Stimulated activated CD4-positive, alpha-beta T cell treated with anti-CD3 and anti-CD28 coated beads, TNF-alpha, amount 100 ng/mL, for 24 hours (primary cell): Measurements from ENCODE around the gene ADSL.

Source experiments
- DNase-seq, 3 experiments: peaks; one replicate each; pipeline ENCODE4 v3.0.0-alpha.2; 2020; ENCODE audit warnings: low read depth in 3 of 3

The ADSL gene

DNA sequence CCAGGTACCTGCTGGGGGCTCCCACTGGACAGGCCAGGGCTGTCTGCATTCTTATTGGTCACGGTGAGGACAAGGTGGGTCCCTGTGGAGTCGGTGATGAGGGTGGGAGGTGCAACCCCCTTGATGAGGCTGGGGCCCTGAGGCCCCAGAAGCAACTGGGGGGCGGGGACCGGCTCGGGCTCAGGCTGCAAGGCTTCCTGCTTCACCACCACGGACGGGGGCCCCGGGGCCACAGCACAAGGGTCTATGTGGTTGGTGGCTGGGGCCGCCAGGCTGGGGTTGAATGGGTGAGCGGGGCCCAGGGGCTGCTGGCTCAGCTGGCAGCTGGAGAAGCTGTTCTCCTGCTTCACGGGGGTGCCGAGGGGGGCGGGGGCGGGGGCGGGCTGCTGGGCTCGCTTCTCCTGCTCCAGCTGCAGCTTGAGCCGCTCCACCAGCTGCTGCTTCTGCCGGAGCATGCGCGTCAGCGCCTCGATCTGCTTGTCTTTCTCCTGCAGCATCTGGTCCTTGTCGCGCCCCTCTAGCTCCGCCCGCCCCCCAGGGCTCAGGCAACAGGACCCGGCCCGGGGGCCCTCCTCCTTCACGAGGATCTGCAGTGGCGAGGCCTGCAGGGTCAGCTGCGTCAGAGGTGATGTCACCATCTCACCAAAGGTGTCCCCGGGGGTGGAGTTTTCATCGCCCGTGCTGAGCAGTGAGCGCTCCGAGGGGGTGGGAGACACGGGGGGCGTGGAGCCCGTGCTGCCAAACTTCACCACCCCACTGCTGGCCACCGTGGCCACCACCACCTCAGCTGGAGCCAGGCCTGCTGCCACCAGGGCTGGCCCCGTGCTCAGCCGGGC lies 72.3 kb downstream of the ADSL start:
- no peak for DNase-seq

DNA sequence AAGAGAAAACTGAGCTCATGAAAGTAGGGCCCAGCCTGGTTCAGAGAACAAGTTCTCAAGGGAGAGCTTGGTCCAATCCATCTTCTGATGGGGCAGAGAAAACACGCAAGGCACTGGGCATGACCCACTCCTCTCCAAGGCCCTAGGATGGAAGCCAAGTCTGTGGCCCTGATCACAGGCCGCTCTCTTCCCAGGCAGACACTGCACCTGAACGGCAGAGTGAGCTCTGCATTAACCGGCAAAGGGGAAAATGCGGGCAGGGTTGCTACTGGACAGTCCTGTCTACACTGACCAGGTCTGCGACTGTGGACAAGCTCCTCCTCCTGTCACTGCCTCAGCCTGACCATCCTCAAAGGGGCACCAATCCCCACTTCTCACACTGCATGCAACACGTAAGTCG lies 73.4 kb downstream of the ADSL start:
- no peak for DNase-seq

DNA sequence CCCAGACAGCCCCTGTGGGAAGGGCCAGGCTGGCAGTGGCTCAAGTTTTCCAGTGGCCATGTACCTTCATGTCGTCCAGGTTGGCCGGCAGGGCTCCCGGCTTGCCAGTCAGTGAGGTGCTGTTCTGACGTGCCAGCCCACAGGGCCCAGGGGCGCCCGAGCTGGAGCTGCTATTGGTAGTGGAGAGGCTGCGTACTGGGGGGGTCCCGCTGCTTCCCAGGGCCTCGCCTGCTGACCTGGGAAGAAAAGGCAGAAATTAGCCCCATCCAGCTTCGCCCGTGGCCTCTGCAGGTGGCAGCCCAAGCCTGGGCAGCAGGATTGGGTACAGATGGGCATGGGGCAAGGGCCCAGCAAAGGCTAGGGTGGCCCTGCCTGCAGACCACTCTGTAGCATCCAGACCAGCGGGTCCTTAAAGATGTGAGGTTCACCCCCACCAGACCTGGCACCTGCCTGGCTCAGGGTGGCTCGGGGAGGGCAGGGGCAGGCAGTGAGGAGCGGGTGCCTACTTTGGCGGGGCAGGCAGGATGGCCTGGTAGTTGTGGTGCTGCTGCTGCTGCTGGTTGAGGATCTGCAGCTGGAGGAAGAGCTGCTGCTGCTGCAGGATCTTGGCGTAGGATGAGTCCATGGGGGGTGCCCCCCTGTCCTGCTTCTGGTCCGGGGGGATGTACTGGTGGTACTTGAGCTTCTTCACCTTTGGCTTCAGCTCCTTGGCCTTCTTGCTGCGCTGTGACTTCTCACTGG lies 74.2 kb downstream of the ADSL start:
- no peak for DNase-seq

DNA sequence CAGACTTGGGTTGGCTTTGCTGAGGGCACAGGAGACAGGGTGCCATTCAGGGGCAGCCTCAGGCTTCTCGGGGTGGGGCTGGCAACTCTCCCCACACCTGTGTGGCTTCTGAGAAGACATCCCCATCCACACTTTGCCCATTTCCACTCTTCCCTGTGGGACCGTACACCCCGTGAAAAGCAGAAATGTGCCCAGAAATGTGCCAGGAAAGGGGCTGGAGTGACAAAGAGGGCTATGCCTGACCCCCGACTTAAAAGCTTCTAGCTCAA lies 74.7 kb downstream of the ADSL start:
- DNase-seq: no peak

DNA sequence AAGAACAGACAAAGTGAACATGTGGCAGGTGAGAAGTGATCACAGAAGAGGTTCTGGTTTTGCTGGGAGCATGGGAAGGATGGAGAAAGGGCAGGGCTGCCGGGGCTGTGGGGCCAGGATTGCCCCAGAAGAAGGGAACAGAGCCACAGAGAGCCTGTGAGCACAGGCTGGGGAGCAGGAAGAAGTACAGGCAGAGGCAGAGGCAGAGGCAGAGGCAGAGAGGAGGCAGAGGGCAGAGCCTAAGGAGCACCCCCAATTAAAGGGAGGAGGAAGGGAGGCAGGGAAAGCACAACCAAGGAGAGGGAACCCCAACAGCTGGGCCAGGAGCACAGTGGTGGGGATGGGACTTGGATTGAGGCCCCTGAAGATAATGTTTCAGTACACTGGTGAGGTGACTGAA lies 75.6 kb downstream of the ADSL start:
- no peak for DNase-seq

DNA sequence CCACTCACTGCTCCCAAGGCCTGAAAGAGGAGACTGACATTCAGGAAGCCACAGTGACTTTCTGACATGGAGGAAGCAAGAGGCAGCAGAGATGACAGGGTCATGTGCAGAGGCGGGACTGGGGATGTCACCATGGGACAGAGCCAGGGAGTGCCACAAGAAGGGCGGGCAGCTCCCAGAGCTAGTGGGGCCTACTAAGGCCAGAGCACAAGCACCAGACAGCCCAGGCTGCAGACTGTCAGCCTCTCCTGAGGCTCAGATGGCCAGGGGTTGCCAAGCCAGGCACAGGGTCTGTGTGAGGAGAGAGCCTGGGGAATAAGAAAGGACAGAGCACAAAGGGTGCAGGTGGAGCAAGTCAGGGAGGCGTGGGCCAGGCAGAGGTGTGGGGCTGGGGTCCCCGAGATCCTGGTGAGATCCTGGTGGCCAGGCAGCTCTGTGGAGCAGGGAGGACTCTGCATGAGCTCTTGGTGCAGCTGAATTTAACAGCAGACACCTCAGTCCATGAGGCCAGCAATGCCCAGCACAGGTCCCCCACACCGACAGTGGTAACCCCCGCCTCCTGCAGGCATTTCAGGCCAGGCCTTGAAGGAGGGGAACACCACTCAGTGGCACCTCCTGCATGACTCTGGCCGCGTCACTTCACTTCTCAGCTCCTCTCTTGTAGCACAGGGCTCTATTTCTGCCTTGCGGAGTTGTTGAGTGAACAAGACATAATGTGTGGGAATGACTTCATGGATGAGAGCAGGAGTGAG lies 76.4 kb downstream of the ADSL start:
- DNase-seq: no peak

DNA sequence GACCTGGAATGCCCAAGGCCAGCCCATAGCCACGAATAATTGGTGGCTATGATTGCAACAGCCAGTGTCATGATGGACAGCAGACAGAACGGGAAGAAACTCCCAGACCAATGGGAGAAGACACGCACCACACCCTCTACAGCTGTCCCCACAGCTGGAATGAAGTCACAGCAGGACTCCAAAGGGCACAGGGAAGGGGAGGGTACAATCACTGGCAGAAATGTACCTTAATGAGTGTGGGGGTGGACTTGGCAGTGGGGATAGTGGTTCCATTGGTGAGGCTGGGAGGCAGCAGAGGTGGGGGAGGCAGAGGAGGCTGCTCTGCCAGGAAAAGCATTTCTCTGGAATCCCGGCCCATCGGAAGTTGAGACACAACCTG lies 77.0 kb downstream of the ADSL start:
- no peak for DNase-seq

DNA sequence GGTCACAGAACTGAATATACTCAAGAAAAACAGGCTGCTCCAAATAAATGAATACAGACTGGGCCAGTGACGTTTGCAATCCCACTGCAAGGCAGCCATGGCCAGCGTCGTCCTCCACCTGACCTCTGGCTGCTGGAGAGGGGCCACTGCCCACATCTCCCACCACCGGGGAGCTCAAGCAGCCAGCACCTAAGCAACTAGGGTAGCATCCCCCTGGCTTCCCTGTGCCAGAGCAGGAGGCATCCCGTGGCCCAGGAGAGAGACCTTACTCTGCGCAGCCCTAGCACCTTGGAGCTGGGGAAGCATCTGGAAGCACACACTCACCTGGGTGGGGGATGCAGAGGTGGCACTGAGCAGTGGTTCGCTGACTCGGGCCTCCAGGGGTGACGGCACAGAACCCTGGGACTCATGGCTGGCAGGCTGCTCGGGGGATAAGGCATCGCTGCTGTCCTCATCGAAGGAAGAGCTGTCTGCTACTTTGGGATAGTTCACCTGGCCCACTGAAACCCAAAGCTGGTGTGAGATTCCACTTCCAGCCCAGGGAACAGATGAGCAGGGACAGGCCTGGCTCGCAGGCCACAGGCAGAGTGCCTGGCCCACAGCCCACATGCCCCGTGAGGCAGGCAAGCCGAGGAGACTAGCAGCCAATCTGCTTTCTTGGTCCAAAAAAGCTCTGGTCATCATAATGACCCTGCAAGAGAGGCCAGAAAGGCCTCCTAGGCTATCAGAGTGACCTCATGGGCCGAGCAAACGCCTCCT lies 77.8 kb downstream of the ADSL start:
- no peak for DNase-seq

DNA sequence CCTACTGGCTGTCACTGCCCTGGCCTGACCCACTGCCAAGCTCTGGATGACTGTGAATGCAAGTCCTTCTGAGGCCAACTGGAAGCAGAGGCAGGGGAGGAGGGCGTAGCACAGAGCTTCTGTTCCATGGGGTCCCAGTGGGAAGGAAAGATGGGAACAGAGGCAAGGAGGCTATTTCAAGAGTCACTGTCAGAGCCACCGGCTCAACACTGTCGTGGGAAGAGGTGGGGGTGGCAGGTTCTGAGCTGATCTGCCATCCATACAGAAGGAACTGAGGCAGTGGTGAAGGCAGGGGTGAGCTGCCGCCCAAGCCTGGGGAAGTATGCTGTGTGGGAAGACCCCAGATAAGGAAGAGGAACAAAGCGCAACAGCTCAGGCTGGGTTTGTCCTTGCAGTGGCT lies 78.8 kb downstream of the ADSL start:
- DNase-seq: no peak

DNA sequence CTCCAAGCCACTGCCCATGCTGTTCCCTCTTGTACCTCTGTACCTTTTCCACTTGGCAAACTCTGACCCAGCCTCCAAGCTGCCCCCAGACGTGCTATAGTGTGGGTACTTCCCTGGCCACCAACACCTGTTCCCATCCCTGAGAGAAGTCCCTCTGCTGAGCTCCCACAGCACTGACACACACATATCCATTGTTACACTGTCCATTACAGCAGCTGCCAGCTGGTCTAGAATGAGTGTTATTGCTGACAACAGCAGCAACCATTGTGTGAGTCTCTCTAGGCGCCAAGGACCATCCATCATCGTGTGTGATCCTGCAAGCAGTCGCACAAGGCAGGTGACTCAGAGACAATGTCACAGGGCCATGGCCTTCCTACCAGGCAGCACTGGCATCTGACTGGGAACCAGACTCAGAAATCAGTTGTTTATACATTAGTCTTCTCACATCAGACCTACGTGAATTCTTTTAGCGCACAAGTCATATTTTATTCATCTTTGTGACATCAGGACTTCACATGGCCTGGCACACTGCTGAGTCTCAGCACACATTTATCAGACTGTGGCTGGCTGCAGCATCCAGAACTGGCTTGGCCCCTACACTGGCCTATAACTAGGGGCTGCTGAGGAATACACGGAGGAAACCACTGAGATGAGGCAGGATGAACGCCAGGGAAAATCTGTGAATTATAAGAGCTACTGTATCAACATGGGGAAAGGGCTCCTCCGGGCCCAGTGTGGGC lies 80.5 kb downstream of the ADSL start:
- no peak for DNase-seq

DNA sequence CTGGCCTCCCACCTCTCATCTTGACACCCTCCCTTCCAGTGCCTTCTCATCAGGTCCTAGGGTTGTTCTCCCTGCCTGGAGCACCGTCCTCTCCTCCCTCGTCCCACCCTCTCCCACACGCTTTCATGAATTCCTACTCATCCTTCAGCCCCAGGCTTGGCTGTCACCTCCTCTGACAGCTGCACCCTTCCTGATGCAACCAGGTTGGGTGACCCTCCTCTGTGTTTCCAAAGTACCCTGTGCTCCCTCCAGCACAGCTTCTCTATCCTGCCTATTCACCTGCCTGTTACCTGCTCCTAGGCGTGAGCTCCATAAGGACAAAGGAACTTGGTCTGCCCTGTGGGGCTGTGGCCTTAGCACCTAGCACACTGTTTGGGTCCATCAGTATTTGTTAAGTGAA lies 82.5 kb downstream of the ADSL start:
- no peak for DNase-seq

DNA sequence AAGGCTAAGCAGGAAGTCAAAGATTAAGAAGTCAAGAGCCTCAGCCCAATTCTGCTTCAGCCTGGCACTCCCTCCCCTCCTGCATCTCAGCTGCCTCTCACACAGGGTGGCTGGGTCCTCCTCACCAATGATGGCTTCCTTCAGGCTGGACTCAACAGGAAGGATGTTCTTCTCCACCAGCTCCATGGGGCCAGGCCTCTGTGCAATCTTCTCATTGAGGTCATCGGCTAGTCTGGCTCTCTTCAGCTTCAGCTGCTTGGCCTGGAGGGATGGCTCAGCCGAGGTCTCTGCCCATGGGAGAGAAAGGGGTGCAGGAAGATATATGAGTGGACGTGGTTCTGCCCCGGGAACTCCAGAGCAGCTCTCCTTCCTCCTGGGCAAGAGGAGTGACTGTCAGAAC lies 83.2 kb downstream of the ADSL start:
- no peak for DNase-seq

DNA sequence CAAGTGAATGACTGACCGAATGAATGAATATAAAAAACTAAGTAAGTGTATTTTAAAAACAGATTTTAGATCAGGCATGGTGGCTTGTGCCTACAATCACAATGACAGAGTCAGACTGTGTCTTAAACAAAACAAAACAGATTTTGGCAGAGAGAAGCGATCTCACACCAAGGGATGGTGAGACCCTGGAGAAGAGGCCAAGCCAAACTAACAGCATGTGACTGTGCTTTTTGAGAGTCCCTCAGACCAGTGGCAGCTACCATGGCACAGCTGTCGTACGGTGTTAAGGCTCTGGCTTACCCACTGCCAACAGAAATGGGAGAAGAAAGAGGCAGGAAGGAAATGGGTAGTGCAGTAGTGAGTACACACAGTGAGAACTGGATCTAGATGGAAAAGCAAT lies 84.7 kb downstream of the ADSL start:
- DNase-seq: no peak

DNA sequence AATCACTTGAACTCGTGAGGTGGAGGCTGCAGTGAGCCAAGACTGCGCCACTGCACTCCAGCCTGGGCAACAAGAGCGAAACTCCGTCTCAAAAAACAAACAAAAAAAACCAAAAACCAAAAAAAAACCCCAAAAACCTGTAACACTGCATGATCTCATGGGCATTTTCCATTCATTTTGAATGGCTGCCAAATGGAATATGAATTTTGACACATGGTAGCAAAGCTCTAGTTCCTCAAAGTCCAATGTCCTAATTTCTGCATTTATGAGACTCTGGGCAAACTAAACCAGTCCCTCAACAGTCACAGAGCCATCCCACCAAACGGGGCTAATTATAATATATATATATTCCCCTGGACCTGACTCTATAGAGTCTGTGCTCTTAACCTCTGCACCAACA lies 85.9 kb downstream of the ADSL start:
- DNase-seq: no peak

DNA sequence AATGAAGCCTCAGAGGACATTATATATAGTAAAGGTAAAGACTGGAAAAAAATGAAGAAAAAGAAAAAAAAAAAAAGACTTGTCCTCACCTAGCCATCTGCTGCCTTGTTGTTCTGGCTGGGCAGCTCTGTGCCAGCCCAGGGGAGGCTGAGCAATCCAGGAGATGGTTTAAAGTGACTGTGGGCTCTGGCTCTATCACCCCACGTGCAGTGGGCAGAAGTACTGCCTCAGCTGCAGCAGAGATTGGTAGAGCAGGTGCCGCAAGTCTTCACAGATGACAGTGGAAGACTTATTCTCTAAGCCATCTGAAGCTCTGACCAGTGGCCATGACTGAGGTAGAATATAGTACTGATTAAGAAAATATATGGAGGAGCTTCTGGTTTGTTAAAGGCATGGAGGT lies 86.3 kb downstream of the ADSL start:
- DNase-seq: no peak

DNA sequence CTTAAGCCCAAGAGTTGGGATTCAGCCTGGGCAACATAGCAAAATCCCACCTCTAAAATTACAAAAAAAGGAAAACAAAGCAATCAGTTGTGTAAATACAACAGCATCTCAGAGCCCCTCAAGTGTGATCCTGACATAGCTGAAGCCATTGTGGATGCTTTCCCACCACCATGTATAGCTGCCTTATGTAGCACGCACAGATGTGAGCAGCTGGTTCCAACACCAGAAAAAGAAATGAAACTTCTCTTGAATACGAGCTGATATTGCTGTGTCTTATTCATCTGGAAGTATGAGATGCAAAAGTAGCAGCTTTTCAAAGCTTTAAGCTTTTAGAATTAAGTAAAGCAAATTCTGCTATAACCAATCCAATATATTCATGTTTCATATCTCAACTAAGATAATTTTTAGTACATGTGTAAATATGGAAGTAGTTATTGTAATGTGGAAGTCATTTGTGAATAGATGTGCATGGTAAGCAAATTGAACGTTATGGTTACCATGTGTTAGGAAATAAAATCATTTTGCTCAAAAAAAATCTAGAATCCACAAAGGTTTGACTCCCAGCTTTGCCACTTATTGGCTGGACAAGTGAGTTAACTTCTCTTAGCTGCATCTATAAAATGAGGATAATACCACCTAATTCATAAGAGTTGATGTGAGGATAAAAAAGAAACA lies 87.3 kb downstream of the ADSL start:
- no peak for DNase-seq

DNA sequence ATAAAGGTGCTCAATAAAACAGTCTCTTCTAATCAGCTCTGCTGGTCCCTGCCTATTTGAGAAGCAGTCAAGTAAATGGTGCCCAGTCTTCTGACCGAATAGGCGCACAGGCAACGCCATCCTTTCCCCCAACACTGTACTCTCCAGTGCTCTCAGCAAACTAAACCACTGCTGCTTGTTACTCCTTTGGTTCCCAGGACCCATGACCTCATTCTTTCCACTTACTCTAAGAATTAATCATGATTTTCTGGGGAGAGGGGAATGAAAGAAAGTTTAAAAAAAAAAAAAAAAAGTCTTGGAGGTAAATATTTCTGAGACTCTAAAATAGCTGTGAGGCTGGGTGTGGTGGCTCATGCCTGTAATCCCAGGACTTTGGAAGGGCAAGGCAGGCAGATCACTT lies 87.8 kb downstream of the ADSL start:
- DNase-seq: no peak

DNA sequence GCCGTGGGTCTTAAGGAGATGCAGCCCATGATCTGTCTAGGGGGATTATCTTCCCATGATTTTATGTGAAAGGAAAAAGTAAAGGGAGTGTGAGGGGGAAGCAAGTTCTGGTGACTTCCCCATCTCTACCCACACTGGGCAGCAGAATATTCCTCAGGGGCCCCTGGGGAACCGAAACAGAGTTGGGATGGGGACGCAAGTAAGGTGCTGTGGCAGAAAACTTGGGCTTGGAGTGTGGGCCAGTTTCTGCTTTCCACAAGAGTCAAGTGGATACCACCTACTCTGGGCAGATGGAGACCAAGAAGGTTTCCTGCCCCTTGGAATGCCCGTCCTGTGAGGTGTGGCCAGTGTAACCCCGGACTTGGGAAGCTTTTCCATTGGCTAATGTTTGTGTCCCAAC lies 88.4 kb downstream of the ADSL start:
- no peak for DNase-seq

DNA sequence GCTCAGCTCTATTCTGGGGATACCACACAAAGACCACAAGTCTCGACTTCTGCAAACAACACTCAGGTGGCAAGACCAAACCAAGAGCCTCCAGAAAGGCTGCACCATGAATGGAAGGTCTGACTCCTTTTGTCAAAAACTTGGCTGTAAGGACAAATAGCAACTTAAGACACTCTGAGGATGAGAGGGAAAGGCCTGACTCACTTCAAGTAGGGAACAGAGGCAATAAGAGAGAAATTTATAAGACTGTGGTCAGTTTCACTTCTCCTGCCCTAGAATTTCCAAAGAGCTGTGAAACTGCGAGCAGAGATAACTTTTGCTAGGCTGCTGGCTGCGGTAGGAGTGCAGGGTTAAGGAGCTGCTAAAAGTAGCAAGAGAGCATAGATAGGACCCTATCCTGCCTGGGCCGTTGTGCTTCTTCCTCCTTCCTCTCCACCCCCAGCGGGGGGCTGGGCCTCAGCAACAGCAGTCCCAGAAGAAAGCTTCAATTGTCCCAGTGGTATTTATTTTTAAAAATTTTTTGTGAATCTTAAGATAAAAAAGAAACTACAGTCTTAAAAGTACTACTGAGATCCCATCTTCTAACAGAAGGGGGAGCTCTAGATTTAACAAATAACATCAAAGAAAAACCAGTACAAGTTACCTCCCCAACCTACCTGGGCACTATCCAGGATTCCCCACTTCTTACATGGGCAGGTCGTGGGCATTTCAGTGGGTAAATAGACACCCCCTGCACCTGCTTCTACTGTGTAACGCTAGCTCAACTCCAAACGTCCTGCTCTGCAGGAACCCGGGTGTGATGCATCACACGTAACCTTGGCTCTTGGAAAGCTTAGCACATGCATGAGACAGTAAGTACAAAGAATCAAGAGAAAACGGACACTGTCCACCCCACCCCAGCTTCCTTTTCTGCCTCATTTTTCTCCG lies 90.5 kb downstream of the ADSL start:
- peak in 1 of 3 experiments; percentile 20 for DNase-seq
